GM12892 (cell line): Measurements from ENCODE around the gene ZNF362.
"Not testable (repeated sequence)": the region's sequence is repeated elsewhere in the genome, so short reads cannot be mapped to it uniquely, and the experiment has no call there.

Experiments used
- POLR2A ChIP-seq: IDR thresholded peaks from 2 replicates; pipeline ENCODE4 v1.6.1; 2011; ENCODE audit warnings: low read depth, low read length, control low read depth
- POLR2AphosphoS5 ChIP-seq: IDR thresholded peaks from 2 replicates; pipeline ENCODE4 v1.6.1; 2011; ENCODE audit warnings: low read depth, low read length, control low read depth
- TAF1 ChIP-seq: IDR thresholded peaks from 2 replicates; pipeline ENCODE4 v1.6.1; 2011; ENCODE audit warnings: low read depth, mild to moderate bottlenecking, control low read depth, low read length, borderline replicate concordance

DNA sequence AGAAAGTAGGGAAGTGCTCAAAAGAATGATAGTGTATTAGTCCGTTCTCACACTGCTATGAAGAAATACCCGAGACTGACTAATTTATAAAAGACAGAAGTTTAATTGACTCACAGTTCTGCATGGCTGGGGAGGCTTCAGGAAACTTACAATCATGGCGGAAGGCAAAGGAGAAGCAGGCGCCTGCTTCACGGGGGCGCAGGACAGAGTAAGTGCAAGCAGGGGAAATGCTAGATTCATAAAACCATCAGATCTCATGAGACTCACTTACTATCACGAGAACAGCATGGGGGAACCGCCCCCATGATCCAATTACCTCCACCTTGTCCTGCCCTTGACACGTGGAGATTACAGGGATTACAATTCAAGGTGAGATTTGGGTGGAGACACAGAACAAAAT, 16.9 kb upstream of the ZNF362 start:
- not testable (repeated sequence) for TF ChIP-seq POLR2A, TAF1, POLR2AphosphoS5
